PFSK-1 (cell line): Measurements from ENCODE around the gene GRID1.

Experiments used
- FOXP2 ChIP-seq: optimal IDR thresholded peaks from 2 replicates; pipeline ENCODE3; 2011; ENCODE audit warnings: borderline replicate concordance, control low read depth, inconsistent platforms; ENCODE audit not compliant: insufficient read depth; ENCODE audit errors: extremely low read length, extremely low read depth
- POLR2AphosphoS5 ChIP-seq: IDR thresholded peaks from 2 replicates; pipeline ENCODE4 v1.6.1; 2012; ENCODE audit warnings: low read depth, mild to moderate bottlenecking, control low read depth, low read length, moderate library complexity
- REST ChIP-seq, 2 experiments: IDR thresholded peaks; 2 replicates each; pipeline versions ENCODE4 v1.6.1 to v1.8.0; 2011 to 2012; ENCODE audit warnings: low read depth in 2 of 2, low read length in 2 of 2, control low read depth in 1 of 2, inconsistent platforms in 1 of 2, mild to moderate bottlenecking in 1 of 2, moderate library complexity in 1 of 2; ENCODE audit not compliant: insufficient read depth in 1 of 2
- SIN3A ChIP-seq: IDR thresholded peaks from 2 replicates; pipeline ENCODE4 v1.6.1; 2012; ENCODE audit warnings: mild to moderate bottlenecking, low read length, moderate library complexity, borderline replicate concordance; ENCODE audit not compliant: insufficient read depth
- TAF1 ChIP-seq: IDR thresholded peaks from 2 replicates; pipeline ENCODE4 v1.6.1; 2012; ENCODE audit warnings: low read length, control low read depth, borderline replicate concordance; ENCODE audit not compliant: insufficient read depth

GRCh38 chr10:86397120-86397519, 30.5 kb upstream of the GRID1 start:
- TF ChIP-seq POLR2AphosphoS5 (no peak), REST (IDR thresholded peaks at IDR 0.05; ENCODE audit: insufficient read depth in 1 of 2, low read depth in 2 of 2, low read length in 2 of 2) (no peak), TAF1 (no peak), FOXP2 (no peak), SIN3A (no peak)
